Natural killer cell (primary cell): ENCODE results near the gene YJEFN3. TPM values are rescaled to one million over a fixed set of nuclear protein-coding genes. Genes with fewer than 3 reads are reported as not detected.

Experiments
- ATAC-seq, 3 donors: fragments of 150-1000 bp in 2 of 3; fragments of 200-7000 bp in 1 of 3; cut with Tn5 transposase; 1 replicate in 1 of 3; 2 replicates in 2 of 3; pipeline ENCODE4 v1.10.0; 2021; ENCODE audit warnings: mild to moderate bottlenecking in 2 of 3, moderate library complexity in 2 of 3
- DNase-seq, 2 donors: peaks; one replicate each; pipeline versions ENCODE4 v3.0.0 to v3.0.0-alpha.2; 2013 to 2021; ENCODE audit warnings: mixed read lengths in 1 of 2
- H3K27ac ChIP-seq: one replicate; pipeline ENCODE4 v1.5.1; 2013; ENCODE audit warnings: mild to moderate bottlenecking, low read length
- H3K27me3 ChIP-seq: one replicate; pipeline ENCODE4 v1.6.1; 2013; ENCODE audit warnings: low read length; ENCODE audit not compliant: control insufficient read depth, insufficient read depth
- H3K36me3 ChIP-seq: one replicate; pipeline ENCODE4 v1.6.1; 2013; ENCODE audit warnings: low read length; ENCODE audit not compliant: control insufficient read depth, insufficient read depth
- H3K4me1 ChIP-seq: one replicate; pipeline ENCODE4 v1.6.1; 2013; ENCODE audit warnings: low read length; ENCODE audit not compliant: control insufficient read depth, insufficient read depth
- H3K4me3 ChIP-seq: one replicate; pipeline ENCODE4 v1.5.1; 2013; ENCODE audit warnings: low read length
- H3K9me3 ChIP-seq: one replicate; pipeline ENCODE4 v1.6.1; 2013; ENCODE audit warnings: low read length; ENCODE audit not compliant: control insufficient read depth, insufficient read depth
- H3K27ac Mint-ChIP-seq, 2 donors: one replicate each; pipeline ENCODE4 v1.8.0; 2022; ENCODE audit warnings: mild to moderate bottlenecking in 2 of 2, mixed read lengths in 2 of 2, moderate library complexity in 1 of 2
- H3K27me3 Mint-ChIP-seq, 2 donors: one replicate each; pipeline ENCODE4 v1.8.0; 2022; ENCODE audit warnings: low read depth in 2 of 2, mixed read lengths in 2 of 2
- H3K36me3 Mint-ChIP-seq: one replicate; pipeline ENCODE4 v1.8.0; 2022; ENCODE audit warnings: mixed read lengths
- H3K4me1 Mint-ChIP-seq, 2 donors: one replicate each; pipeline ENCODE4 v1.8.0; 2022; ENCODE audit warnings: mixed read lengths in 2 of 2
- H3K4me3 Mint-ChIP-seq: one replicate; pipeline ENCODE4 v1.8.0; 2022; ENCODE audit warnings: mild to moderate bottlenecking, moderate library complexity, mixed read lengths
- H3K9me3 Mint-ChIP-seq, 2 donors: one replicate each; pipeline ENCODE4 v1.8.0; 2022; ENCODE audit warnings: mixed read lengths in 2 of 2
- WGBS: methylation state at CpG from one replicate; pipeline ENCODE4 v1.1.7; 2013; ENCODE audit warnings: missing lambda C conversion rate; ENCODE audit not compliant: insufficient coverage; 5-methylcytosine and 5-hydroxymethylcytosine counted together
- intact Hi-C: fragments of 100-400 bp; cut with micrococcal nuclease; formaldehyde crosslinking; loops from one replicate; pipeline ENCODE4 v1.14.2; 2022
- total RNA-seq, 4 donors: library from RNA; stranded (reverse); fragments of 120-200 nt in 1 of 4; gene quantifications; one replicate each; pipeline versions ENCODE4 v1.2.3 to v1.2.4, GENCODE V29; 2013 to 2022
- TF ChIP-seq, protein P1 (sequence below): fragments of 200-600 bp; IDR thresholded peaks from one replicate; pipeline ENCODE4 v1.8.0; 2022; ENCODE audit warnings: antibody characterized with exemption

Gene YJEFN3
- total RNA-seq, 3 donors from 2014 or later (not counting 1 experiment from before 2014, with no cell fraction given): 4.0 to 6.0 (median 4.3) TPM

DNA sequence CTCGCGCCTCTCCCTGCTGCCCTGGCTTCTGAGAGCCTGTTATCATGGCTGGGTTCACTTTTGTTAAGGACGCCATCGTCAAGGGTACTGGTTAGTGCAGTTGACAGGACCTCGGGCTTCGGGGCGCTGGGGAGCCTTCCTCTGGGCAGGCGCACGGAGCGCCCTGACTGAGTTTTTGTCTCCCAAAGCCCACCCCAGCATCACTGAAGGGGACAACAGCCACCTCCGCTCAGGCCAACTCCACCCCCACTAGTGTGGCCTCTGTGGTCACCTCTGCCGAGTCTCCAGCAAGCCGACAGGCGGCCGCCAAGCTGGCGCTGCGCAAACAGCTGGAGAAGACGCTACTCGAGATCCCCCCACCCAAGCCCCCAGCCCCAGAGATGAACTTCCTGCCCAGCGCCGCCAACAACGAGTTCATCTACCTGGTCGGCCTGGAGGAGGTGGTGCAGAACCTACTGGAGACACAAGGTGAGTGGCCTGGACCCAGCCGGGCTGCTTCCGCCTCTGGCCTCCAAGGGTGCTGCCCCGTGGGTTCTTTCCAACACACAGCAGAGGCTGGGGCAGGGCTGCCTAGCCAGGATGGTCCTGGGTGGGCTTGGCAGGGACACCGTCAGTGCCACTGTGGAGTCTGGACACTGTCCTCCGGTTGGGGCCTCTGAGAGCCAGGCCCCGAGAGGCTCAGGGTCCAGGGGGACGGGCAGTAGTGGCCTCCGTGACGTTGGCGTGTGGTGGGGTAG is 30.3 kb upstream of the YJEFN3 start:
- Histone ChIP-seq H3K36me3 (peaks cover 91% of the 10 kb centered on the region), H3K4me1 (peaks cover 12% of the 10 kb centered on the region), H3K27me3 (no peaks in the 10 kb centered on the region), H3K4me3 (no peak overlapping the region), H3K27ac (no peak overlapping the region), H3K9me3 (no peaks in the 10 kb centered on the region)
- H3K4me3 Mint-ChIP-seq: no peak overlapping the region
- ATAC-seq (no peak), DNase-seq (no peak)
- TF ChIP-seq, protein P1, sequence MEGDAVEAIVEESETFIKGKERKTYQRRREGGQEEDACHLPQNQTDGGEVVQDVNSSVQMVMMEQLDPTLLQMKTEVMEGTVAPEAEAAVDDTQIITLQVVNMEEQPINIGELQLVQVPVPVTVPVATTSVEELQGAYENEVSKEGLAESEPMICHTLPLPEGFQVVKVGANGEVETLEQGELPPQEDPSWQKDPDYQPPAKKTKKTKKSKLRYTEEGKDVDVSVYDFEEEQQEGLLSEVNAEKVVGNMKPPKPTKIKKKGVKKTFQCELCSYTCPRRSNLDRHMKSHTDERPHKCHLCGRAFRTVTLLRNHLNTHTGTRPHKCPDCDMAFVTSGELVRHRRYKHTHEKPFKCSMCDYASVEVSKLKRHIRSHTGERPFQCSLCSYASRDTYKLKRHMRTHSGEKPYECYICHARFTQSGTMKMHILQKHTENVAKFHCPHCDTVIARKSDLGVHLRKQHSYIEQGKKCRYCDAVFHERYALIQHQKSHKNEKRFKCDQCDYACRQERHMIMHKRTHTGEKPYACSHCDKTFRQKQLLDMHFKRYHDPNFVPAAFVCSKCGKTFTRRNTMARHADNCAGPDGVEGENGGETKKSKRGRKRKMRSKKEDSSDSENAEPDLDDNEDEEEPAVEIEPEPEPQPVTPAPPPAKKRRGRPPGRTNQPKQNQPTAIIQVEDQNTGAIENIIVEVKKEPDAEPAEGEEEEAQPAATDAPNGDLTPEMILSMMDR: no peak
- H3K9me3 Mint-ChIP-seq: no peaks in the 10 kb centered on the region
- H3K36me3 Mint-ChIP-seq: no peaks in the 10 kb centered on the region
- H3K4me1 Mint-ChIP-seq: peaks cover 0 to 29% of the 10 kb centered on the region in 2 donors
- intact Hi-C loops: no loop called here
- 98% methylated on average over 33 of the region's 33 CpGs for WGBS
- peak overlapping the region; percentile 45 to 69 for H3K27ac Mint-ChIP-seq
- no peaks in the 10 kb centered on the region for H3K27me3 Mint-ChIP-seq

DNA sequence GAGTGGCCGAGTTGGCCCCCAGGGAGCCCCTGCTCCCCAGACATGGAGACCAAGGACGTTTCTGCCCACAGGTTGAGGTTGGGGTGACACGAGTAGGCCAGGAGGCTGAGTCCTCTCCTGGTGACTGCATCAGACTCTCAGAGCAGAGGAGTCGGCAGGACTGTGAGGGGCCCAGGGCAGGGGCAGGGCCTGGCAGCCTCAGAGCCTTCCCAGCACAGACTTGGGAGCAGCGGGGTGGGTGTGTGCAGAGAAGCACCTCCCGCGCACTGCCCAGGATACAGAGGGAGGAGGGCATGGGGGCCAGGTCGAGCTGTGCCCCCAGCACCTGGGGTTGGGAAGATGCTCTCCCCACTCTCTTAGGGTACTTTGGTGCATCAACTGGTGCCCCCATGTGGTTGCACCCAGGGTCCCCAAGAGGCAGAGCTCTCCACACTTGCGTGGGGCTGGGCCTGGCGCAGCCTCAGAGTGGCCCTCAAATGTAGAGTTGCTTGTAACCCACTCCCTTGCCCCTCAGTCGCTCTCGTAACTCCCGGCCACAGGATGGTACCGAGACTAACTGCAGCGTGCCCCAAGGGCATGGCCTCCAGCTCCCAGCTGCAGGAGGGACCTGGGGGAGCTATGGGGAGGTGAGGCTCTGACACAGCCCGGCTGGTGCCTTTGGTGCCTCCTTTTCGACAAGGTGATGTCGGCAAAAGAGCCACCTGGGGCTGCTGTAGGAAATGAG is 29.3 kb upstream of the YJEFN3 start:
- Histone ChIP-seq H3K4me1 (peaks cover 12% of the 10 kb centered on the region), H3K27ac (no peak overlapping the region), H3K36me3 (peaks cover 92% of the 10 kb centered on the region), H3K9me3 (no peaks in the 10 kb centered on the region), H3K27me3 (no peaks in the 10 kb centered on the region), H3K4me3 (no peak overlapping the region)
- TF ChIP-seq, protein P1: no peak
- Mint-ChIP-seq H3K36me3 (no peaks in the 10 kb centered on the region), H3K27ac (peak overlapping the region in 1 of 2 donors; percentile 45), H3K9me3 (no peaks in the 10 kb centered on the region), H3K27me3 (no peaks in the 10 kb centered on the region), H3K4me1 (peaks cover 0 to 29% of the 10 kb centered on the region in 2 donors), H3K4me3 (no peak overlapping the region)
- 96% methylated on average over 18 of the region's 18 CpGs for whole genome bisulfite sequencing
- intact Hi-C loops: no loop called here
- ATAC-seq (no peak), DNase-seq (no peak)

DNA sequence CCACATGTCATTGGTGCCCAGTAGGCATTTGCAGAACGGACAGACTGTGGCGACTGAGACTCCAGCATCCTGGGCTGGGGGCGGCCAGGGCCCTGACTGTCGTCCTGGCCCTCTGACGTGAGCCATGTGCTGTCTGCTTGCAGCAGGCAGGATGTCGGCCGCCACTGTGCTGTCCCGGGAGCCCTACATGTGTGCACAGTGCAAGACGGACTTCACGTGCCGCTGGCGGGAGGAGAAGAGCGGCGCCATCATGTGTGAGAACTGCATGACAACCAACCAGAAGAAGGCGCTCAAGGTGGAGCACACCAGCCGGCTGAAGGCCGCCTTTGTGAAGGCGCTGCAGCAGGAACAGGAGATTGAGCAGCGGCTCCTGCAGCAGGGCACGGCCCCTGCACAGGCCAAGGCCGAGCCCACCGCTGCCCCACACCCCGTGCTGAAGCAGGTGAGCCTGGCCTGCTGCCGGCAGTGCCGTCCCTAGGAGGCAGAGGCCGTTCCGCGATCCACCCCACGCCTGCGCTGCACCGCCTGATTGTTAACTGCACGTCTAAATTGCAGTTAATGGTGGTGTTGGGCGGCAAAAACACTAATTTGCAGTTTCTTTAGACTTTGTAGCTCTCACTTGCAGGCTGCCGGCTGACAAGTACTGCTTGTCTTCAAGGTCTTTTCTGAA is 27.6 kb upstream of the YJEFN3 start:
- no peak overlapping the region for H3K27ac Mint-ChIP-seq
- H3K27ac ChIP-seq: no peak overlapping the region
- 96% methylated on average over 34 of the region's 34 CpGs for WGBS
- peaks cover 96% of the 10 kb centered on the region for H3K36me3 ChIP-seq
- ATAC-seq (no peak), DNase-seq (no peak)
- no peaks in the 10 kb centered on the region for H3K27me3 Mint-ChIP-seq
- H3K9me3 ChIP-seq: no peaks in the 10 kb centered on the region
- no peaks in the 10 kb centered on the region for H3K9me3 Mint-ChIP-seq
- H3K36me3 Mint-ChIP-seq: no peaks in the 10 kb centered on the region
- intact Hi-C loops: no loop called here
- peaks cover 0 to 19% of the 10 kb centered on the region in 2 donors for H3K4me1 Mint-ChIP-seq
- peaks cover 12% of the 10 kb centered on the region for H3K4me1 ChIP-seq
- no peak overlapping the region for H3K4me3 Mint-ChIP-seq
- no peak overlapping the region for H3K4me3 ChIP-seq
- no peaks in the 10 kb centered on the region for H3K27me3 ChIP-seq
- TF ChIP-seq, protein P1: no peak
